Measurements from ENCODE around the gene PGS1.

DNA sequence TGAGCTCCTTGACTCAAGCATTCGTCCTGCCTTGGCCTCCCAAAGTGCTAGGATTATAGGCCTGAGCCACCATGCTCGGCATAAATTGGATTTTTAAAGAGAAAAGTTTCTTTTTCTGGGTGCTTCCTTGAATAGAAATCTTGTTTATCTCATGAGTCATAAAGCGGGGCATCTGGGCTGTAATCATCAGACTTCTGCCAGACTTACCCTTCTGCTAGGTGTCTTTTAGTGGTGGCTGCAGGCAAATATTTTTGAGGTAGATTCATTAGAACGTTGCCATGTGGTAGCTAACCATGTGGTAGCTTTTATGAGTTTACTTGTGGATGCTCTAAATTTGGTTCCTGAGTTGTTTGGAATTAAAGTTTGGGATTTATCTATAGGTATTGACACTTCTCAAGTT, 13.4 kb downstream of the PGS1 start:
- TF ChIP-seq POLR2AphosphoS5 (IDR thresholded peaks at IDR 0.05) (no peak), CTCF (IDR thresholded peaks at IDR 0.05) (no peak), POLR2A (IDR thresholded peaks at IDR 0.05) (no peak), EP300 (IDR thresholded peaks at IDR 0.05) (no peak)
